IPS DF 4.7 (cell line): ENCODE results near the gene FMNL2.

Experiments
- DNase-seq: peaks from one replicate; pipeline ENCODE4 v3.0.0-alpha.2; 2013; ENCODE audit warnings: low spot score; ENCODE audit errors: extremely low read depth

The FMNL2 gene

GRCh38 chr2:152578573-152578972 is 243.6 kb downstream of the FMNL2 start:
- DNase-seq = no peak

- no peak for DNase-seq
Measured at GRCh38 chr2:152580714-152581113, 245.7 kb downstream of the FMNL2 start.

- DNase-seq = no peak
Measured at GRCh38 chr2:152581360-152581759, 246.4 kb downstream of the FMNL2 start.

GRCh38 chr2:152582081-152582480 is 247.1 kb downstream of the FMNL2 start:
- DNase-seq = no peak

GRCh38 chr2:152583512-152584229 is 248.7 kb downstream of the FMNL2 start:
- no peak for DNase-seq

- no peak for DNase-seq
Measured at GRCh38 chr2:152584301-152584700, 249.3 kb downstream of the FMNL2 start.

GRCh38 chr2:152585830-152586484 is 251.0 kb downstream of the FMNL2 start:
- no peak for DNase-seq

GRCh38 chr2:152587187-152587947 is 252.4 kb downstream of the FMNL2 start:
- DNase-seq = no peak

- DNase-seq = no peak
Measured at GRCh38 chr2:152588998-152589397, 254.0 kb downstream of the FMNL2 start.

- no peak for DNase-seq
Measured at GRCh38 chr2:152594022-152594766, 259.2 kb downstream of the FMNL2 start.

- no peak for DNase-seq
Measured at GRCh38 chr2:152594792-152595191, 259.8 kb downstream of the FMNL2 start.

GRCh38 chr2:152598975-152599759 is 264.2 kb downstream of the FMNL2 start:
- DNase-seq = no peak

GRCh38 chr2:152600051-152600657 is 265.2 kb downstream of the FMNL2 start:
- no peak for DNase-seq

GRCh38 chr2:152600697-152601096 is 265.7 kb downstream of the FMNL2 start:
- no peak for DNase-seq

GRCh38 chr2:152602750-152603149 is 267.8 kb downstream of the FMNL2 start:
- DNase-seq = no peak

GRCh38 chr2:152603166-152603565 is 268.2 kb downstream of the FMNL2 start:
- DNase-seq = no peak

- DNase-seq = no peak
Measured at GRCh38 chr2:152606081-152606480, 271.1 kb downstream of the FMNL2 start.

- no peak for DNase-seq
Measured at GRCh38 chr2:152606941-152607340, 272.0 kb downstream of the FMNL2 start.

- no peak for DNase-seq
Measured at GRCh38 chr2:152607793-152608300, 272.9 kb downstream of the FMNL2 start.

GRCh38 chr2:152609154-152609553 is 274.2 kb downstream of the FMNL2 start:
- DNase-seq = no peak
